AG10803 (cell line): ENCODE measurements around the gene UBALD2.

Experiments used
- DNase-seq: peaks from one replicate; pipeline ENCODE4 v3.0.0; 2010; ENCODE audit warnings: low read depth
- H3K4me3 ChIP-seq: 2 replicates; pipeline ENCODE4 v1.5.1; 2011; ENCODE audit warnings: mild to moderate bottlenecking, low read length, control low read depth
- TF ChIP-seq, protein P1 (sequence below): conservative IDR thresholded peaks from 2 replicates; pipeline ENCODE4 v1.5.1; 2011; ENCODE audit warnings: mild to moderate bottlenecking, low read length, control low read depth, inconsistent platforms

The UBALD2 gene

DNA sequence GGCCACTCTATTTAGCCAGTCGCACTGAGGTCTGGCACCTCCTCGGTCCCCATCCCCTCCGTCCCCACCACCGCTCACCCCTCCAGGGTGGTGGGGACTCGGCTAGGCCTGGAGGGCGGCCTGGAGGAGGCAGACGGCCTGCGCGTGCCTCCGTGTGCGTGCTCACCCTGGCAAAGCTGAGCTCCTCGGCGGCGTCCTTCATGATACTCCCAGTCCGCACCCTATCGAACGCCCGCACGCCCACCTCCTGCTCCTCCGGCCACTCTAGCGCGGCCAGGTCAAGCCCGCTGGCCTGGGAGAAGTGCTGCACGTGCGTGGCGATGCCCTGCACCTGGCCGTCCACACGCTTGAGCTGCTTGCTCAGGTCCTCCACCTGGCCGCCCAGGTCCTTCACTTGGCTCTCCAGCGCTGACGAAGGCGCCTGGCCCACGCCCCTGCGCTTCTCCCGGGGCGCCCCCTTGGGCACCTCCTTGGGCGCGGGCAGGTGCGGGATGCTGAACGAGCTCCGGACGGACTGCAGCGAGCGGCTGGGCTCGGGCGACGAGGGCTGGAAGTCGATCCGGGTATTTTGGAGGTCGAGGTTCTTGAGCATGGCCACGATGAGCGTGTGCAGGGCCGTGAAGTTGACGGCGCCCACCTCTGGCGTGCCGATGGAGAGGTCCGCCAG, 42.3 kb downstream of the UBALD2 start:
- DNase-seq = no peak
- TF ChIP-seq, protein P1, sequence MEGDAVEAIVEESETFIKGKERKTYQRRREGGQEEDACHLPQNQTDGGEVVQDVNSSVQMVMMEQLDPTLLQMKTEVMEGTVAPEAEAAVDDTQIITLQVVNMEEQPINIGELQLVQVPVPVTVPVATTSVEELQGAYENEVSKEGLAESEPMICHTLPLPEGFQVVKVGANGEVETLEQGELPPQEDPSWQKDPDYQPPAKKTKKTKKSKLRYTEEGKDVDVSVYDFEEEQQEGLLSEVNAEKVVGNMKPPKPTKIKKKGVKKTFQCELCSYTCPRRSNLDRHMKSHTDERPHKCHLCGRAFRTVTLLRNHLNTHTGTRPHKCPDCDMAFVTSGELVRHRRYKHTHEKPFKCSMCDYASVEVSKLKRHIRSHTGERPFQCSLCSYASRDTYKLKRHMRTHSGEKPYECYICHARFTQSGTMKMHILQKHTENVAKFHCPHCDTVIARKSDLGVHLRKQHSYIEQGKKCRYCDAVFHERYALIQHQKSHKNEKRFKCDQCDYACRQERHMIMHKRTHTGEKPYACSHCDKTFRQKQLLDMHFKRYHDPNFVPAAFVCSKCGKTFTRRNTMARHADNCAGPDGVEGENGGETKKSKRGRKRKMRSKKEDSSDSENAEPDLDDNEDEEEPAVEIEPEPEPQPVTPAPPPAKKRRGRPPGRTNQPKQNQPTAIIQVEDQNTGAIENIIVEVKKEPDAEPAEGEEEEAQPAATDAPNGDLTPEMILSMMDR = no peak
- no peak overlapping the region for H3K4me3 ChIP-seq

DNA sequence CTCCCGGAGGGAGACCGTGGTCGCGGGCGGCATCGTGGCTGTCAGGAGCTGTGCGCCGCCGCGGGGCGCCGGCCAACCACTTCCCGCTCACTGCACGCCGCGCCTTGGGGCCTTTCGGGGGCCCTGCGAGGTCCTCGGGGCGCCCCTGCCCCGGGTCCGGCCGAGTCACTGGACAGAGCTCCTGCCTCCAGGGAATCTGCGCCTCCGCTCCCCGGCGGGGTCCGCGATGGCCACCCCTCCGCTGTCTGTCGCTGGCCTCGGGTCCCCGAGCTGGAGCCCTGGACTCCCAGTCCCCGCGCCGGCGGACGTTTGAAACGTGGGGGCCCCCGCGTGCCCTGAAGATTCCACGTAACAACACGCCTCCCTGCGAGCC, 42.8 kb downstream of the UBALD2 start, which contains the start of gene QRICH2:
QRICH2 (minus strand) TSS at position 311 of the 373 bp plus-strand sequence; CDS start at position 33, 278 bp downstream.
- TF ChIP-seq, protein P1 = no peak
- H3K4me3 ChIP-seq = no peak within 1 kb of the TSS
- no peak for DNase-seq

DNA sequence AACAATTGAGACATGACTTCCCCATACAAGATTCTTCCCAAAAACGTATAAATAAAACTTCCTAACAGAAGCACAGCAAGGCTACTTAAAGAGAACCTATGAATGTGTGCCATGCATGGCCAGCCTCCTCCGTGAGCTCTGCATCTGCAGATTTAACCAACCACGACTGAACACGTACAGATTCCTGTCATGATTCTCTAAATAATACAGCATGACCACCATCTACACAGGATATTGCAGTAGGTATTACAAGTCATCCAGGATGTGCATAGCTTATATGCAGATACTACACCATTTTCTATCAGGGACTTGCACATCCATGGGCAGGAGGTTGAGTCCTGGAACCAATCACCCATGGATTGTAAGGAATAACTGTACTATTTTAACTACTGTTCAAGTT, 44.3 kb downstream of the UBALD2 start:
- no peak for DNase-seq
- TF ChIP-seq, protein P1 = no peak
- H3K4me3 ChIP-seq = no peak overlapping the region

DNA sequence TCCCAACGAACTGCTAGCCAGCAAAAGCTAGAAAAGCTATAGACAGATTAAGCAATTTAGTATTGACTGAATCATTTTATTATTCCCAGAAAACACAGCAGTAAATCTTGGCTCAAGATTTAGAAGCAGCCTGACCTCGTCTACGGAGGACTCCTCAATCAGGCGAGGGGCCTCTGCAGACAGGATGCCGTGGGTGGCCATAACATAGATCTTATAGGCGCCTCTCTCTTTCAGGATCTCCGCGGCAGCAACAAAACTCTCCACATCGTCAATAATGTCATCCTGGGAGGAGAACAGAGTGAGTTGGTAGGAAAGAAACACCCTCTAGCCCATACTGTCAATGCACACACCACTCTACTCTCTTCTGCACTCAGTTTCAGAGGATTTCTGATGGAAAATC, 47.6 kb downstream of the UBALD2 start:
- TF ChIP-seq, protein P1 = no peak
- DNase-seq = no peak
- H3K4me3 ChIP-seq = no peak overlapping the region

DNA sequence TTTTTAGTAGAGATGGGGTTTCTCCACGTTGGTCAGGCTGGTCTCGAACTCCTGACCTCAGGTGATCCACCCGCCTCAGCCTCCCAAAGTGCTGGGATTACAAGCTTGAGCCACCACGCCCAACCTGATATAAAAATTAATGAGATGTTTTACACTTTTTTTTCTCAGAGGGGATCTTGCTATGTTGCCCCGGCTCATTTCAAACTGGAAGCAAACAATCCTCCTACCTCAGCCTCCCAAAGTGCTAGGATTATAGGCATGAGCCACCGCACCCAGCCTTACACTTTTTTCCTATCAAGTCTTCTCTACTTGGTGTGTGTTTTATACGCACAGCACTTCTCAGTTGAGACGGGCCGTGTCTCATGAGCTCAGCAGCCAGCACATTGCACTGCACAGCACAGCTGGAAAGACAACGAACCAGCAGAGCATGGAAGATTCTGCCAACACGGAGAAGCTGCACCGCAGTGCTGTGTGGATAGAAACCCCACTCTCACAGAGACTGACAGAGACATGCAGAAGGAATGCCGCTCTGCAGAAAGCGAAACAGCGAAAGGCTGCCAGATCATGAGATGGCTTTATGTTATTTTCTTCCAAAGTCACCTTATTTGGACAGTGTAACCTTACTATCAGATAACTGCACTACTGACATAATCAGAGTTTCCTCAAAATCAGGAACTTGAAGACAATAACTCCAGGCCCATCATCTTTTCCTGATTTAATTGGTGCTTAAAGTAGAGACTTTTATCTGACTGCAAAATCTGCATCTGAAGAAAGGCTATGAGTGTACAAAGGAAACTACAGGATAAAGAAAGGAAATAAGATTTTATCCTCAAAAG, 49.5 kb downstream of the UBALD2 start:
- TF ChIP-seq, protein P1 = no peak
- no peak for DNase-seq
- H3K4me3 ChIP-seq = no peak overlapping the region

DNA sequence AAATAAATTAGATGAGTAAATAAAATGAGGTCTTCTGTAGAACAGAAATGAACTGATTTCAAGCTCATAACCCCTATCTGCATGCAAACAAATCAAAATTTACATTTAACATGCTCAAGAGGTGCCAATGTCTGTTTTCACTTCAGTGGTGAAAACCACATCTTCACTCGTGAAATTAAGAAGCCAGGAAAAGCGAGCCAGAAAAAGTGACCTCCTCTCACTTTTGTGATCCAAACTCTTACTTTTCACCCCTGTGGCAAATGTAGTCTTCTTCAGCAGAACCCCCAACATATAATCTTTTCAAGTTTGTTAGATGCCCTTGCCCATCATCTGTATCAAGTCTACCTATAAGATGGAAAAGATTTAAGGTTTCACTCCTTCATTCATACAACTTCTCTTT, 52.4 kb downstream of the UBALD2 start:
- no peak overlapping the region for H3K4me3 ChIP-seq
- TF ChIP-seq, protein P1 = no peak
- DNase-seq = no peak

DNA sequence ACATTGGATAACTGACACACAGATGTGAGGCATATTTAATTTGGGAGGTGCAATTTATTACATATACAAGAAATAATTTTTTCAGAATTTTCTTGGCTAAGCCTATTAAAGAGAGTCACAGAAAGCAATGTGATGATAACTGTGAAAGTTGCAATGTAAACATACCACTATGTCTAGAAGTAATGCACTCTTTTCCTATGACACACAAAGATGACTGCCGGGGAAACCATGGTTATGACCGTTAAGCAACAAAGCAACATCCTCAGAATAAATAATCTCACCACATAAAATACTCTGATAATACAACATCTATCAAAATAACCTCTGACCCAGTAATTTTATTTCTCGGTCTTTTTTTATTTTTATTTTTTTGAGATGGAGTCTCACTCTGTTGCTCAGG, 53.4 kb downstream of the UBALD2 start:
- DNase-seq = no peak
- TF ChIP-seq, protein P1 = no peak
- H3K4me3 ChIP-seq = no peak overlapping the region
